T47D (cell line): ENCODE data around the gene RINL.
"Not testable (repeated sequence)": the region's sequence is repeated elsewhere in the genome, so short reads cannot be mapped to it uniquely, and the experiment has no call there.

Source experiments
- DNase-seq, 2 experiments: peaks; one replicate each; pipeline versions ENCODE4 v3.0.0 to v3.0.0-alpha.2; 2011 to 2012; ENCODE audit warnings: low read depth in 1 of 2, low spot score in 1 of 2
- JUND ChIP-seq: IDR thresholded peaks from 2 replicates; pipeline ENCODE4 v1.6.1; 2012; ENCODE audit warnings: low read depth
- in situ Hi-C: cut with HindIII; loops from 2 replicates; pipeline ENCODE4 v1.10.0; 2016; ENCODE audit warnings: low sequenced_read_pairs, low pct_unique_long_range_greater_than_20kb

RINL gene

GRCh38 chr19:38900743-38901190 lies 22.7 kb upstream of the RINL start:
- in situ Hi-C loops = no loop called here
- DNase-seq = no peak
- TF ChIP-seq JUND = no peak

DNA sequence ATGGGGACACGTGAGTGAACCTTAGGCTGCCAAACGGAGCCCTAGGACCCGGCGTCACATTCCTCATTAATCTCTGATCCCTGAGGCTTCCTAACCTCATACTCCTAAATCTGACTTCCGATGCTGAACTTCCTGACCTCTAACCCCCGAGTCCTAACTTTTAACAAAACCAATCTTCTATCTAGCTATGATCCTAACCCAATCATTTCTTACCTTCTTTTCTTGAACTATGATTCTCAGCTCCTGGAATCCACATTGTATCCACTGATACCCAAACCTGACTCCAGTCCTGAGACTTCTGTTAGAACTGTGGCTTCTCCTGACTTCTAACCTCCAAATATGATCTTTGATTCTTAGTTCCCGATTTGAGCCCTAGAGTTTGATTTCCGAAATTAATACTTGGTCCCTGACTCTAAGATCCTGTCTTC lies 22.1 kb upstream of the RINL start:
- TF ChIP-seq JUND = no peak
- in situ Hi-C loops = no loop called here
- DNase-seq = no peak

DNA sequence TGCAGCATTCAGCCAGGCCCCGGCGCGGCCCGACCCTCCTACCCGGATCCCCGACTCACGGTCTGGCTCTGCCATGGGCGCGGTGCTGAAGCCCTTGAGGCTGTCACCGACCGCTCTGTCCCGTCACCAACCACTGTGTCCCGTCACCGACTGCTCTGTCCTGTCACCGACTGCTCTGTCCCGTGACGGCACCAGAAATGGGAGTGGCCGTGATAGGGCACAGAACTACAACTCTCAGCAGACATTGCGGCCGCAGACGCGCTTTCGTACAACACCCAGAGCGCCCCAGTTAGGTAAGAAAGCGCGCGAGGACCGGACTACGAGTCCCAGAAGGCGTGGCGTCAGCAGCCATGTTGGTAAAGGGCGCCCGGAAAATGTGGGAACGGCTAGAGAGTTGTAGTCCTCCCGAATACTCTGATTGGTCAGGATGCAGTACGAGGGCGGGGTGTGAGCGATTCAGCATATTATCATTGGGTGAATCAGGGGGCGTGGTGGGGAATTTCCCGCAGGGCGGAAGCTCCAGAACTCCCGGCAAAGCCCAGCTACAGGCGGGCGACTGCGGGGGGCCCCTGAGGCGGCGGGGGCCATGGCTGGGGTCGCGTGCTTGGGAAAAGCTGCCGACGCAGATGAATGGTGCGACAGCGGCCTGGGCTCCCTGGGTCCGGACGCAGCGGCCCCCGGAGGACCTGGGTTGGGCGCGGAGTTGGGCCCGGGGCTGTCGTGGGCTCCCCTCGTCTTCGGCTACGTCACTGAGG lies 21.5 kb upstream of the RINL start, which contains the start of the genes NFKBIB and SIRT2:
TSS of gene NFKBIB (plus strand) at position 523 of the 755 bp plus-strand sequence. CDS start at position 587, 64 bp downstream.
TSS of gene SIRT2 (minus strand) at position 172 of the 755 bp plus-strand sequence. CDS start at position 75, 97 bp downstream.
- DNase-seq = peak; percentile 95 to 100
- in situ Hi-C loops = no loop called here
- TF ChIP-seq JUND = no peak

DNA sequence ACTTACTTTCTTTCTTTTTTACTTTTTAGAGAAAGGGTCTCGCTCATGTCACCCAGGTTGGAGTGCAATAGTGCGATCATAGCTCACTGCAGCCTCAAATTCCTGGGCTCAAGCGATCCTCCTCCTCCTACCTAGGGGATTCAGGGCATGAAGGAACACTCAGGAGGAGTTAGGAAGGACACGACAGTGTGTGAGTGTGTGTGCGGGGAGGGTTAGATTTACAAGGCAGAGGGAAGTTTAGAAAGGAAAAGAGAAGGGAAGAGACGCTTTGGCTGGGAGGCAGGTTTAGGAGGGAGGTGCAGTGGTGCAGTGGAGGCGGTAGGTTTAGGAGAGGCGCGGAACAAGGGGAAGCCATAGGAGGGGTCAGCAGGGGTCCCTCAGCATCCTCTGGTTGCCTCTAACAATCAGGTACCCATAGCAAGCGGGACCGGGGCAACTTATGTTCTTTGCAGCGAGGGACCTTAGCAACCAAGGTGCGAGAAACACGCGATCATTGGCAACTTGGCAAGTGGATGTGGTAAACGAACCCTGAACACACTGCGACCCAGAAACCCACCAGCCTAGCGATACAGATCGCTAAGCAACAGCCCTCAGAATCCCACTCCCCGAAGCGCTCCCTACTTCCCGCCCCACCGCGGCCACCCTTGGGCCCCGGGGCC lies 20.8 kb upstream of the RINL start:
- in situ Hi-C loops = no loop called here
- no peak for DNase-seq
- no peak for TF ChIP-seq JUND

GRCh38 chr19:38894968-38895367 lies 16.9 kb upstream of the RINL start:
- no peak for DNase-seq
- in situ Hi-C loops = no loop called here
- TF ChIP-seq JUND = no peak

GRCh38 chr19:38893341-38893771 lies 15.3 kb upstream of the RINL start:
- in situ Hi-C loops = no loop called here
- no peak for DNase-seq
- TF ChIP-seq JUND = no peak

GRCh38 chr19:38892841-38893240 lies 14.8 kb upstream of the RINL start:
- TF ChIP-seq JUND = no peak
- in situ Hi-C loops = no loop called here
- no peak for DNase-seq

- no peak for TF ChIP-seq JUND
- in situ Hi-C loops = no loop called here
- no peak for DNase-seq
Observed at GRCh38 chr19:38891771-38892170, 13.7 kb upstream of the RINL start.

DNA sequence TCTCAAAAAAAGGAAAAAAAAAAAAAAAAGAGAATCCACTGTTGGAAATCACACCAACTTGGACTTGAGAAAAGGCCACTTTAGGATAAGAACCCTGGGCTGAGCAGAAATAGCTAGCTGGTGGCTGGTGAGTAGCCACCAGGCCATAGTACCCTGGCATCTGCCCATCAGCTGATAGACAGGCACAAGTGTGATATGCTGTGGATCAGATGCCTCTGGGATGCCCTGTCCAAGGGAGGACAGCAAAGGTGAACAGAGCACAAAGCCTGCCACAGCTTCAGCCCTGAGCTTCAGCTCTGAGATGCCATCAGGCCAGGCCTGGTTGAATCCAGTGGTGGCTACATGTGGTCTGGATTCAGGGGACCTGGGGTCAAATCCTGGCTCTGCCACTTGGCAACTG lies 12.6 kb upstream of the RINL start:
- TF ChIP-seq JUND = no peak
- DNase-seq = no peak
- in situ Hi-C loops = no loop called here

- in situ Hi-C loops = no loop called here
- DNase-seq = no peak
- no peak for TF ChIP-seq JUND
Observed at GRCh38 chr19:38889803-38890202, 11.7 kb upstream of the RINL start.

DNA sequence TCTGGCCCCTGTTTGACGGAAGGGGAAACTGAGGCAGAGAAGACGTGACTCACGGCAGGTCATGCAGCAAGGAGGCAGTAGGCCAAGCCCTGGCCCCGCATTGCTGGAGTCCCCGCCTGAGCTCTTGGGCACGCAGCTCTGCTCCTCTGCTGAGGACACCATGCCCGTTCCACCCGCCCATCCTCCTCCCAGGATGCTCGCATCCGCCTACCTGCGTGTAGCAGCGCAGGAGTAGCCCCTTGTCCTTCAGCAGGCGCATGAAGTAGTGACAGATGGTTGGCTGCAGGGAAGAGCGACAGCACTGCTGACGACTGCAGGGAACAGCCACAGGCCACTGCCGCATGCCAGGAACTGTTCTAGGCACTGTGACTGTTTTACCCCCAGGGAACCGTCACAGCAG lies 10.8 kb upstream of the RINL start:
- no peak for DNase-seq
- in situ Hi-C loops = no loop called here
- no peak for TF ChIP-seq JUND

DNA sequence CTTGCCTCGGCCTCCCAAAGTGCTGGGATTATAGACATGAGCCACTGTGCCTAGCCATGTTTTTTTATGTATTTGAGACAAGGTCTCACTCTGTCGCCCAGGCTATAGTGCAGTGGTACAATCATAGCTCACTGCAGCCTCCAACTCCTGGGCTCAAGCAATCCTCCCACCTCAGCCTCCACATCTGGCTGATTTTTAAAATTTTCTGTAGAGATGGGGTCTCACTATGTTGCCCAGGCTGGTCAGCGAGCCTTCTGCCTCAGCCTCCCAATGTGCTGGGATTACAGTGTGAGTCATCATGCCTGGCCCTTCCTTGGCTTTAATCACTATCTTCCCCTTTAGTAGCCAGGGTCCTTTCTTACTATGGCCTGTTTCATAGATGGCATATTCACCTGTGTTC lies 6.6 kb upstream of the RINL start:
- in situ Hi-C loops, DNase-seq: not testable (repeated sequence)

GRCh38 chr19:38883286-38883685 lies 5.2 kb upstream of the RINL start:
- in situ Hi-C loops = no loop called here
- DNase-seq = no peak
- TF ChIP-seq JUND = no peak
